HepG2 (cell line): ENCODE measurements around the gene CCDC158. TPM values are rescaled to one million over a fixed set of nuclear protein-coding genes. Genes with fewer than 3 reads are reported as not detected.

Source experiments
- ATAC-seq: fragments of 200-7000 bp; cut with Tn5 transposase; 3 replicates; pipeline ENCODE4 v1.9.1; 2020; ENCODE audit warnings: mild to moderate bottlenecking, moderate library complexity
- BruUV-seq: library from RNA; stranded (reverse); fragments of 400-500 nt; replicated peaks from 2 replicates; lab custom pipeline; 2021; lab: Mats Ljungman, UMichigan
- CTCF ChIA-PET: fragments of 300-600 bp; formaldehyde crosslinking; extraction: SDS; loops from one replicate; lab custom pipeline; 2021; ENCODE audit warnings: low total read pairs, inconsistent platforms, low intra/inter-chr PET ratio; lab: Yijun Ruan, JAX
- POLR2A ChIA-PET: fragments of 350-600 bp; sonication (Branson Sonifier 250); formaldehyde crosslinking; loops from one replicate; lab custom pipeline; 2020; ENCODE audit warnings: antibody characterized with exemption, inconsistent platforms; lab: Yijun Ruan, JAX
- DNase-seq: peaks from one replicate; pipeline ENCODE4 v3.0.0-alpha.2; 2015; ENCODE audit warnings: low spot score
- FAIRE-seq: peaks from 3 replicates; lab custom pipeline; 2011; peaks lifted over from hg19 to GRCh38; lab: Jason Lieb, UNC
- H2AFZ ChIP-seq: one replicate; pipeline ENCODE4 v1.6.1; 2011; ENCODE audit warnings: low read length, inconsistent platforms
- H3K27ac ChIP-seq: fragments of 300-600 bp; 3 replicates; pipeline ENCODE4 v1.8.0; 2011; ENCODE audit warnings: mixed run types, mild to moderate bottlenecking, mixed read lengths, low read length, inconsistent platforms; ENCODE audit not compliant: insufficient read depth; ENCODE audit errors: extremely low read length
- H3K27me3 ChIP-seq, 2 experiments: fragments of 200-600 bp in 1 of 2; 2 replicates in 1 of 2; 3 replicates in 1 of 2; pipeline versions ENCODE4 v1.6.0 to v1.8.0; 2011; ENCODE audit warnings: low read length in 2 of 2, mild to moderate bottlenecking in 2 of 2, moderate library complexity in 2 of 2, inconsistent platforms in 1 of 2; ENCODE audit not compliant: insufficient read depth in 2 of 2, control insufficient read depth in 1 of 2
- H3K36me3 ChIP-seq, 2 experiments: fragments of 200-600 bp in 1 of 2; replicated peaks in 1 of 2; 2 replicates in 1 of 2; 3 replicates in 1 of 2; pipeline versions ENCODE4 v1.5.1 to v1.8.0; 2011; ENCODE audit warnings: low read length in 2 of 2, inconsistent platforms in 1 of 2; ENCODE audit not compliant: insufficient read depth in 2 of 2, control insufficient read depth in 1 of 2
- H3K4me1 ChIP-seq: 2 replicates; pipeline ENCODE4 v1.5.1; 2012; ENCODE audit warnings: low read length, inconsistent platforms; ENCODE audit not compliant: insufficient read depth
- H3K4me2 ChIP-seq: 2 replicates; pipeline ENCODE4 v1.6.0; 2011; ENCODE audit warnings: low read depth, low read length, inconsistent platforms
- H3K4me3 ChIP-seq, 3 experiments: fragments of 200-600 bp in 1 of 3; sonication (generic), shearing (Covaris generic) in 1 of 3; replicated peaks in 1 of 3; 2 replicates each; pipeline ENCODE4 v1.5.1; 2011 to 2016; ENCODE audit warnings: low read length in 3 of 3, inconsistent platforms in 2 of 3, low read depth in 2 of 3, mild to moderate bottlenecking in 2 of 3, control low read depth in 1 of 3, mixed read lengths in 1 of 3; ENCODE audit not compliant: insufficient read depth in 1 of 3
- H3K79me2 ChIP-seq: one replicate; pipeline ENCODE4 v1.6.1; 2011; ENCODE audit warnings: low read length, inconsistent platforms; ENCODE audit not compliant: insufficient read depth
- H3K9ac ChIP-seq: 2 replicates; pipeline ENCODE4 v1.6.0; 2011; ENCODE audit warnings: mild to moderate bottlenecking, low read depth, low read length, inconsistent platforms; ENCODE audit not compliant: insufficient read depth
- H3K9me3 ChIP-seq: 2 replicates; pipeline ENCODE4 v1.5.1; 2012; ENCODE audit warnings: mild to moderate bottlenecking, low read length
- H4K20me1 ChIP-seq: 2 replicates; pipeline ENCODE4 v1.6.0; 2011; ENCODE audit warnings: inconsistent platforms, mild to moderate bottlenecking, low read length, moderate library complexity; ENCODE audit not compliant: insufficient read depth
- ETV5 ChIP-seq: IDR thresholded peaks from 2 replicates; pipeline ENCODE4 v1.6.1; 2018; ENCODE audit warnings: missing biosample characterization, missing genetic modification reagents, inconsistent platforms, borderline replicate concordance
- KAT7 ChIP-seq: IDR thresholded peaks from 2 replicates; pipeline ENCODE4 v1.6.1; 2018; ENCODE audit warnings: borderline replicate concordance, missing compliant biosample characterization
- KLF13 ChIP-seq: sonication (generic); formaldehyde crosslinking; IDR thresholded peaks from 2 replicates; pipeline ENCODE4 v1.4.0; 2020; ENCODE audit warnings: mild to moderate bottlenecking, missing genetic modification reagents
- RBAK ChIP-seq: sonication (generic); formaldehyde crosslinking; IDR thresholded peaks from 2 replicates; pipeline ENCODE4 v1.5.1; 2020; ENCODE audit warnings: mild to moderate bottlenecking, missing genetic modification reagents
- SKIL ChIP-seq: sonication (generic); formaldehyde crosslinking; IDR thresholded peaks from 2 replicates; pipeline ENCODE4 v1.8.0; 2022; ENCODE audit warnings: missing genetic modification reagents, mild to moderate bottlenecking, moderate library complexity, borderline replicate concordance
- TBX2 ChIP-seq: sonication (generic); formaldehyde crosslinking; IDR thresholded peaks from 2 replicates; pipeline ENCODE4 v1.5.0; 2020; ENCODE audit warnings: missing genetic modification reagents, mild to moderate bottlenecking, borderline replicate concordance
- ZFP82 ChIP-seq: sonication (generic); formaldehyde crosslinking; IDR thresholded peaks from 2 replicates; pipeline ENCODE4 v1.5.1; 2020; ENCODE audit warnings: mild to moderate bottlenecking, missing genetic modification reagents, borderline replicate concordance
- ZGPAT ChIP-seq: IDR thresholded peaks from 2 replicates; pipeline ENCODE4 v1.6.1; 2016; ENCODE audit warnings: mild to moderate bottlenecking
- WGBS: methylation state at CpG from one replicate; pipeline ENCODE4 v1.1.6; 2017; ENCODE audit warnings: low lambda C conversion rate; 5-methylcytosine and 5-hydroxymethylcytosine counted together
- in situ Hi-C: cut with HindIII; loops from 2 replicates; pipeline ENCODE4 v1.10.0; 2017; ENCODE audit warnings: low pct_unique_long_range_greater_than_20kb; ENCODE audit not compliant: extremely low pct_ligation_motif_present
- intact Hi-C: fragments of 100-400 bp; cut with micrococcal nuclease; formaldehyde crosslinking; loops from one replicate; pipeline ENCODE4 v1.10.0; 2022; ENCODE audit not compliant: unreplicated experiment
- polyA plus RNA-seq, 8 experiments: library from polyadenylated mRNA; depleted of rRNA in 3 of 8; stranded (reverse) in 7 of 8; unstranded in 1 of 8; fragments of >200 nt; fragmentation: Illumina TruSeq in 4 of 8; extraction: Trizol in 4 of 8; gene quantifications; 2 replicates each; pipeline versions ENCODE4 v1.2.1 to v1.2.3, GENCODE V29; 2011 to 2016; ENCODE audit warnings: low read depth in 4 of 8, missing spikeins in 1 of 8, mixed read lengths in 1 of 8; ENCODE audit not compliant: insufficient read depth in 1 of 8
- total RNA-seq, 5 experiments: library from RNA; depleted of rRNA; stranded (reverse); fragments of >200 nt; fragmentation: Illumina TruSeq; extraction: Trizol; gene quantifications; 2 replicates each; pipeline ENCODE4 v1.2.3, GENCODE V29; 2016; ENCODE audit warnings: low read depth in 1 of 5
- TF ChIP-seq, protein P1 (sequence below): sonication (generic); formaldehyde crosslinking; IDR thresholded peaks from 2 replicates; pipeline ENCODE4 v1.5.0; 2020; ENCODE audit warnings: mild to moderate bottlenecking, missing genetic modification reagents

Gene CCDC158
- total and polyA plus RNA-seq, 2 of the 13 experiments (the other 11 are each of a cell fraction or from before 2014, with no cell fraction given): not detected

DNA sequence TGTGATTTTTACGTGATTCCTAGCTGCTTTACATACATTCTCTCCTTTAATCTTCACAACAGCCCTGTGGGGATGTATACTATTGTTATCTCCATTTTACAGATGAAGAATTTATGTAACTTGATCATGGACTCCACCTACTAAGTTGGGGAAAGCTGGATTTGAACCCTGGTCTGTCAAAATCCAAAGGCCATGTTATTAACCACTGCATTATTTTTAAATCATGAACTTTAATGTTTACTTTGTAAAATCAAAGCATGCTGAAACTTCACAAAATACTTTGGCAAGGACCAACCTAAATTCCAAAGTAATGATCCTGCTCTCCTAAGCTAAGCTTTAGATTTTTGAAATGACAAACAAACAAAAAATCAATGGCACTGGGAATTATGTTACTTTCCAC lies 143.3 kb downstream of the CCDC158 start:
- WGBS: 78% methylated on average over 1 of the region's 1 CpG
- no peak overlapping the region for H3K27ac ChIP-seq
- CTCF ChIA-PET: no interaction called here
- intact Hi-C loops (no loop called here), in situ Hi-C loops (no loop called here)
- no peak overlapping the region for H3K4me2 ChIP-seq
- no peaks in the 10 kb centered on the region for H3K79me2 ChIP-seq
- ATAC-seq (no peak), DNase-seq (no peak), FAIRE-seq (no peak)
- H4K20me1 ChIP-seq: no peaks in the 10 kb centered on the region
- H3K27me3 ChIP-seq: no peaks in the 10 kb centered on the region
- no peak overlapping the region for H3K4me3 ChIP-seq
- no peak overlapping the region for H3K9ac ChIP-seq
- no TSS peak for BruUV-seq
- POLR2A ChIA-PET: interaction anchor here (1.1 to 2.3 kb wide), 3 partner anchors 17 to 29 kb away, joined by 3 to 22 read pairs (median 10); partner anchors contain the start of gene STBD1
- no peaks in the 10 kb centered on the region for H3K9me3 ChIP-seq
- H2AFZ ChIP-seq: no peak overlapping the region
- no peaks in the 10 kb centered on the region for H3K36me3 ChIP-seq
- no peak for TF ChIP-seq TBX2
- no peak for TF ChIP-seq ZGPAT (CRISPR knock-in tag)
- TF ChIP-seq, protein P1, sequence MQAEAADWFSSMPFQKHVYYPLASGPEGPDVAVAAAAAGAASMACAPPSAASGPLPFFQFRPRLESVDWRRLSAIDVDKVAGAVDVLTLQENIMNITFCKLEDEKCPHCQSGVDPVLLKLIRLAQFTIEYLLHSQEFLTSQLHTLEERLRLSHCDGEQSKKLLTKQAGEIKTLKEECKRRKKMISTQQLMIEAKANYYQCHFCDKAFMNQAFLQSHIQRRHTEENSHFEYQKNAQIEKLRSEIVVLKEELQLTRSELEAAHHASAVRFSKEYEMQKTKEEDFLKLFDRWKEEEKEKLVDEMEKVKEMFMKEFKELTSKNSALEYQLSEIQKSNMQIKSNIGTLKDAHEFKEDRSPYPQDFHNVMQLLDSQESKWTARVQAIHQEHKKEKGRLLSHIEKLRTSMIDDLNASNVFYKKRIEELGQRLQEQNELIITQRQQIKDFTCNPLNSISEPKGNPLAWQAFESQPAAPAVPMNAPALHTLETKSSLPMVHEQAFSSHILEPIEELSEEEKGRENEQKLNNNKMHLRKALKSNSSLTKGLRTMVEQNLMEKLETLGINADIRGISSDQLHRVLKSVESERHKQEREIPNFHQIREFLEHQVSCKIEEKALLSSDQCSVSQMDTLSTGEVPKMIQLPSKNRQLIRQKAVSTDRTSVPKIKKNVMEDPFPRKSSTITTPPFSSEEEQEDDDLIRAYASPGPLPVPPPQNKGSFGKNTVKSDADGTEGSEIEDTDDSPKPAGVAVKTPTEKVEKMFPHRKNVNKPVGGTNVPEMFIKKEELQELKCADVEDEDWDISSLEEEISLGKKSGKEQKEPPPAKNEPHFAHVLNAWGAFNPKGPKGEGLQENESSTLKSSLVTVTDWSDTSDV (CRISPR knock-in tag): no peak
- no peak for TF ChIP-seq ZFP82 (CRISPR knock-in tag)
- no peak for TF ChIP-seq ETV5 (CRISPR knock-in tag)
- no peak for TF ChIP-seq KLF13 (CRISPR knock-in tag)
- TF ChIP-seq RBAK (CRISPR knock-in tag): no peak
- no peak for TF ChIP-seq SKIL (CRISPR knock-in tag)
- TF ChIP-seq KAT7 (CRISPR knock-in tag): no peak
- H3K4me1 ChIP-seq: peaks cover 66% of the 10 kb centered on the region
